ENCODE results near the gene POC5. TPM values are rescaled to one million over a fixed set of nuclear protein-coding genes. Genes with fewer than 3 reads are reported as not detected.

POC5 gene
- total and polyA plus RNA-seq, 2 experiments from 2014 or later = 9.3 to 16.5 TPM

DNA sequence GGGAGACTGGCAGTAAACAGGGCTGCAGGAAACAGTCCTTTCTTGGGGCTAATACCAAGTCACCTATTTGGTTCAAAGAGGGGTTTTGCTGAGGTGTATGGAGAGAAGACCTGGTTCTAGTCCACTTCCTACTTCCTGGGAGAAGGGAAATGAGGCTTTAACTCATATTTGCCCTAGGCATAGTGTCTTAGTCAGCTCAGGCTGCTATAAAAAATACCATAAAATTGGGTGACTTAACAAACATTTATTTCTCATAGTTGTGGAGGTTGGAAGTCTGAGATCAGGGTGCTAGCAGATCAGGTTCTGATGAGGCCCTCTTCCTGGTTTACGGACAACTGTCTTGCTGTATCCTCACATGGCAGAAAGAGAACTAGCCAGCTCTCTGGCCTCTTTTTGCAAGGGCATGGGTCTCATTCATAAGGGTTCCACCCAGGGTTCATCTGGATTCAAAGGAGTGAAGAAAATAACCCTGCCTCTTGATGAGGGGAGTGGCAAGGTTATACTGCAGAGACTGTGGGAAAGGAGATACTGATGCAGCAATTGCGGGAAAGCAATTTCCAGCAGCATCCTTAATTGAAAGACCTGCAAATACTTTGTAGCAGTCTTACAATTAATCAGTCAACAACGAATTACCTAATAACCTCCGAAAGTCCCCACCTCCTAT, 65.5 kb downstream of the POC5 start:
- Histone ChIP-seq H3K4me3 (no peak overlapping the region), H3K36me3 (no peaks in the 10 kb centered on the region), H3K4me1 (ENCODE audit: low read depth) (peaks cover 10% of the 10 kb centered on the region), H3K9me3 (ENCODE audit: low read depth) (no peaks in the 10 kb centered on the region), H3K27me3 (peaks cover 73% of the 10 kb centered on the region), H3K27ac (no peak overlapping the region)
- no peak for DNase-seq (ENCODE audit: low read depth in 1 of 2, low spot score in 1 of 2)
- TF ChIP-seq, protein P1, sequence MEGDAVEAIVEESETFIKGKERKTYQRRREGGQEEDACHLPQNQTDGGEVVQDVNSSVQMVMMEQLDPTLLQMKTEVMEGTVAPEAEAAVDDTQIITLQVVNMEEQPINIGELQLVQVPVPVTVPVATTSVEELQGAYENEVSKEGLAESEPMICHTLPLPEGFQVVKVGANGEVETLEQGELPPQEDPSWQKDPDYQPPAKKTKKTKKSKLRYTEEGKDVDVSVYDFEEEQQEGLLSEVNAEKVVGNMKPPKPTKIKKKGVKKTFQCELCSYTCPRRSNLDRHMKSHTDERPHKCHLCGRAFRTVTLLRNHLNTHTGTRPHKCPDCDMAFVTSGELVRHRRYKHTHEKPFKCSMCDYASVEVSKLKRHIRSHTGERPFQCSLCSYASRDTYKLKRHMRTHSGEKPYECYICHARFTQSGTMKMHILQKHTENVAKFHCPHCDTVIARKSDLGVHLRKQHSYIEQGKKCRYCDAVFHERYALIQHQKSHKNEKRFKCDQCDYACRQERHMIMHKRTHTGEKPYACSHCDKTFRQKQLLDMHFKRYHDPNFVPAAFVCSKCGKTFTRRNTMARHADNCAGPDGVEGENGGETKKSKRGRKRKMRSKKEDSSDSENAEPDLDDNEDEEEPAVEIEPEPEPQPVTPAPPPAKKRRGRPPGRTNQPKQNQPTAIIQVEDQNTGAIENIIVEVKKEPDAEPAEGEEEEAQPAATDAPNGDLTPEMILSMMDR (IDR thresholded peaks at IDR 0.05; ENCODE audit: low read depth, low read length) = no peak

DNA sequence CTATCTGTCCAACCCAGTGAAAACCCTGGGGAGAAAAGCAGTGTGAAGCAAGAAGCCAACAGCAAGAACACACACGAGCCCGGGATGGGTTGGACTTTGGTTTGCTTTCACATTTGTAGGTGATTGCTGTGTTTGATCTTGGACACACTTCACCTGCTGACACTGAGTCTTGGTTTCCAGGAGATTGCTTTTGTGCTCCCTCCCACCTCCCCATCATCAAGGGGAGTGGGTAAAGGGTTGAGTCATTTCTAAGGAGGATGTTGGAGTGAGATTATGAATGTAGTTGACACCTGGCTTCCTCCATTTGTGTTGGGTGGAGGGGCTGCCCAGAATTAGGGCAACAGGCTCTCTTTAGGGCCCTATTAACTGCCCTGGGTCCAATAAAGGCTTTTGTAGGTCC, 68.5 kb downstream of the POC5 start:
- Histone ChIP-seq H3K36me3 (no peaks in the 10 kb centered on the region), H3K4me1 (ENCODE audit: low read depth) (peaks cover 5% of the 10 kb centered on the region), H3K9me3 (ENCODE audit: low read depth) (no peaks in the 10 kb centered on the region), H3K4me3 (no peak overlapping the region), H3K27me3 (peaks cover 53% of the 10 kb centered on the region), H3K27ac (no peak overlapping the region)
- TF ChIP-seq, protein P1 (IDR thresholded peaks at IDR 0.05; ENCODE audit: low read depth, low read length) = no peak
- no peak for DNase-seq (ENCODE audit: low read depth in 1 of 2, low spot score in 1 of 2)

DNA sequence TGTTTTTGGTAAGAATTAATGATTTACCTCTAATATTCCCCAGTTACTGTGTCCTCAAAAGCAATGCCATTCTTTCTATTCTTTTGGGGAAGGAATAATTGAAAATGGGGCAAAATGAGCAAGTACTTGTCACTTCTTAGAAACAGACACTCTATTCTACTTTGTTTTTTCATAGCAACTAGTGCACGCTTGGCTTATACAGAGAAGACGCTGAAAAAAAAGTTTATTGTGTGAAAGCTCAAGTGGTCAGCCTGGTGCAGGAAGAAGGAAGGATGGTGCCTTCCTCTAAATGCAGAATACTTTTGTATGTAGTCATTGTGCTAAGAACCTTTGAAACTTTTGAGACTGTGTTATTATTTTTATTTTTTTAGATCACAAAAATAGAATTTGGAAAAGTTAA, 76.4 kb downstream of the POC5 start:
- Histone ChIP-seq H3K9me3 (ENCODE audit: low read depth) (no peaks in the 10 kb centered on the region), H3K27ac (no peak overlapping the region), H3K4me3 (no peak overlapping the region), H3K27me3 (peaks cover 28% of the 10 kb centered on the region), H3K4me1 (ENCODE audit: low read depth) (no peaks in the 10 kb centered on the region), H3K36me3 (no peaks in the 10 kb centered on the region)
- TF ChIP-seq, protein P1 (IDR thresholded peaks at IDR 0.05; ENCODE audit: low read depth, low read length) = no peak
- peak in 1 of 2 donors; percentile 16 for DNase-seq (ENCODE audit: low read depth in 1 of 2, low spot score in 1 of 2)

DNA sequence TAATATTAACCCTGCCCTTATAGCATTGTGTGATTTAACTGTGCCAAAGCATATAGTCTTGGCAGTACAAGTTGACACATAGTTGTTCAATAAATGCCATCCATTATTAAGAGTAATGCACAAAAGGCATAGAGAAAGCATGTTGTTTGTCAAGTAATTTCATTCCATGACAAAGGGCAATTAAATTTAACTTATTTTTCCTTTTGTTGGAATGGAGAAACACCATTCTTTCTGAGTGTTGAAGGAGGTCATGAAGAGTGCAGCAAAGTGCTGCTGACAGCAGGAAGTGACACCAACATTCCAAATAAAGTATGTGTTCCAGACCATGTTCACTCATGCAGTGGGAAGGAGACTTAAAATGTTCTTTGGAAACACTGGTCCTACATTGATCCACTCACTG, 76.8 kb downstream of the POC5 start:
- Histone ChIP-seq H3K4me1 (ENCODE audit: low read depth) (no peaks in the 10 kb centered on the region), H3K36me3 (no peaks in the 10 kb centered on the region), H3K4me3 (no peak overlapping the region), H3K27me3 (peaks cover 33% of the 10 kb centered on the region), H3K27ac (no peak overlapping the region), H3K9me3 (ENCODE audit: low read depth) (no peaks in the 10 kb centered on the region)
- TF ChIP-seq, protein P1 (IDR thresholded peaks at IDR 0.05; ENCODE audit: low read depth, low read length) = no peak
- DNase-seq (ENCODE audit: low read depth in 1 of 2, low spot score in 1 of 2) = peak in 1 of 2 donors; percentile 90

DNA sequence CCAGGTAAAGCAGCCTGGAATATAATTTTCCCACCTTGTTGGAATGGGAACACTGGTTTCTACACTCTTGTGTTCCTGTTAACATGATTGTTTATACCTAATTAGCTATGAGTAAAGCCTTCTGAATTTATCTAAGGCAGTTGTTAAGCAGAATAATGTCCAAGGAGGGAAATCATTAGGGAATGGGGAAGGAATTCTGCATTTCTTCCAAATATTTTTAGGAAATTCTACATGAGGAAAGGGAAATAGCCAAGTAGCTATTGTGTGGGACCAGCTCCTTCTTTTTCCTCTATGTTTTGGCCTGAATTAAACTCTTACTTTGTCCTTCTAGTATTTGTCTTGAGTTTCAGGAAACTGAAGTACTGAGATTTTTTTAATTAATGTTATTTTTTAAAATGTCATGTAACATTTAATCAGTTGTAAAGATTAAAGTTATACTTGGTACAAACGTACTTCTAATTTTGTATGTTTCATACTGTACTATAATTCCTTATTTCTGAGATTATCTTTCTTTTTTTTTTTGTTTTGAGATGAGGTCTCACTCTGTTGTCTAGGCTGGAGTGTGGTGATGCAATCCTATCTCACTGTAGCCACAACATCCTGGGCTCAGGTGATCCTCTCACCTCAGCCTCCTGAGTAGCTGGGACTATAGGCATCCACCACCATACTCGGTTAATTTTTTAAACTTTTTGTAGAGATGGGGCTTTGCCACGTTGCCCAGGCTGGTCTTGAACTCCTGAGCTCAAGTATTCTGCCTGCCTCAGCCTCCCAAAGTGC, 77.5 kb downstream of the POC5 start:
- no peaks in the 10 kb centered on the region for H3K9me3 ChIP-seq (ENCODE audit: low read depth)
- TF ChIP-seq, protein P1 (IDR thresholded peaks at IDR 0.05; ENCODE audit: low read depth, low read length) = no peak
- H3K27ac ChIP-seq = no peak overlapping the region
- H3K27me3 ChIP-seq = peaks cover 39% of the 10 kb centered on the region
- H3K36me3 ChIP-seq = no peaks in the 10 kb centered on the region
- H3K4me3 ChIP-seq = no peak overlapping the region
- no peak for DNase-seq (ENCODE audit: low read depth in 1 of 2, low spot score in 1 of 2)
- H3K4me1 ChIP-seq (ENCODE audit: low read depth) = no peaks in the 10 kb centered on the region
